Calu3 (cell line): ENCODE results near the gene GALK2. TPM values are rescaled to one million over a fixed set of nuclear protein-coding genes. Genes with fewer than 3 reads are reported as not detected.

ENCODE experiments used
- BruUV-seq: library from RNA; stranded (reverse); fragments of 400-500 nt; replicated peaks from 2 replicates; lab custom pipeline; 2021; lab: Mats Ljungman, UMichigan
- CTCF ChIA-PET: fragments of 300-600 bp; sonication (Branson Sonifier 250); formaldehyde crosslinking; loops from one replicate; lab custom pipeline; 2022; ENCODE audit warnings: antibody characterized with exemption; lab: Charles Lee
- DNase-seq: peaks from one replicate; pipeline ENCODE4 v3.0.0; 2022
- H3K27ac Mint-ChIP-seq: one replicate; pipeline ENCODE4 v1.8.0; 2022; ENCODE audit warnings: mixed read lengths; ENCODE audit not compliant: unreplicated experiment
- H3K27me3 Mint-ChIP-seq: one replicate; pipeline ENCODE4 v1.8.0; 2022; ENCODE audit warnings: mixed read lengths; ENCODE audit not compliant: unreplicated experiment
- H3K36me3 Mint-ChIP-seq: one replicate; pipeline ENCODE4 v1.8.0; 2022; ENCODE audit warnings: mild to moderate bottlenecking, moderate library complexity, mixed read lengths; ENCODE audit not compliant: insufficient read depth, unreplicated experiment
- H3K4me1 Mint-ChIP-seq: one replicate; pipeline ENCODE4 v1.8.0; 2022; ENCODE audit warnings: mild to moderate bottlenecking, low read depth, mixed read lengths; ENCODE audit not compliant: unreplicated experiment
- H3K4me3 Mint-ChIP-seq: one replicate; pipeline ENCODE4 v1.8.0; 2022; ENCODE audit warnings: mild to moderate bottlenecking, low read depth, moderate library complexity, mixed read lengths; ENCODE audit not compliant: unreplicated experiment
- H3K9me3 Mint-ChIP-seq: one replicate; pipeline ENCODE4 v1.8.0; 2022; ENCODE audit warnings: low read depth, mixed read lengths; ENCODE audit not compliant: unreplicated experiment
- CTCF ChIP-seq: fragments of 200-600 bp; IDR thresholded peaks from one replicate; pipeline ENCODE4 v1.8.0; 2022; ENCODE audit warnings: antibody characterized with exemption; ENCODE audit not compliant: unreplicated experiment
- intact Hi-C: fragments of 100-400 bp; cut with micrococcal nuclease; formaldehyde crosslinking; loops from one replicate; pipeline ENCODE4 v1.10.0; 2022; ENCODE audit not compliant: unreplicated experiment
- total RNA-seq: library from RNA; stranded (reverse); gene quantifications from 2 replicates; pipeline ENCODE4 v1.2.3, GENCODE V29; 2022

The GALK2 gene
- total RNA-seq, 1 experiment from 2014 or later = 48.3 TPM

- Mint-ChIP-seq H3K27ac (no peak overlapping the region), H3K36me3 (peaks cover 10% of the 10 kb centered on the region), H3K27me3 (no peaks in the 10 kb centered on the region), H3K4me3 (no peak overlapping the region), H3K4me1 (peaks cover 5% of the 10 kb centered on the region), H3K9me3 (no peaks in the 10 kb centered on the region)
- BruUV-seq = no TSS peak
- no peak for TF ChIP-seq CTCF
- intact Hi-C loops = loop anchor here (5.0 kb wide), 1 partner anchor 365 kb away; no protein-coding TSS in a partner anchor
- CTCF ChIA-PET = no interaction called here
- DNase-seq = no peak
Observed at GRCh38 chr15:49227602-49228001, 57.6 kb downstream of the GALK2 start.

GRCh38 chr15:49229922-49230321 is 59.9 kb downstream of the GALK2 start:
- no peaks in the 10 kb centered on the region for H3K9me3 Mint-ChIP-seq
- H3K4me3 Mint-ChIP-seq = no peak overlapping the region
- no TSS peak for BruUV-seq
- H3K4me1 Mint-ChIP-seq = peaks cover 13% of the 10 kb centered on the region
- H3K27ac Mint-ChIP-seq = no peak overlapping the region
- TF ChIP-seq CTCF = no peak
- no peaks in the 10 kb centered on the region for H3K27me3 Mint-ChIP-seq
- H3K36me3 Mint-ChIP-seq = peaks cover 15% of the 10 kb centered on the region
- CTCF ChIA-PET = no interaction called here
- no peak for DNase-seq
- intact Hi-C loops = loop anchor here (5.0 to 10.0 kb wide), 2 partner anchors 368 to 915 kb away; no protein-coding TSS in a partner anchor

- H3K36me3 Mint-ChIP-seq = peaks cover 14% of the 10 kb centered on the region
- no peak overlapping the region for H3K27ac Mint-ChIP-seq
- no TSS peak for BruUV-seq
- TF ChIP-seq CTCF = no peak
- CTCF ChIA-PET = no interaction called here
- no peak overlapping the region for H3K4me3 Mint-ChIP-seq
- no peaks in the 10 kb centered on the region for H3K9me3 Mint-ChIP-seq
- intact Hi-C loops = loop anchor here (10.0 kb wide), 1 partner anchor 912 kb away; no protein-coding TSS in a partner anchor
- H3K4me1 Mint-ChIP-seq = peaks cover 13% of the 10 kb centered on the region
- DNase-seq = no peak
- no peaks in the 10 kb centered on the region for H3K27me3 Mint-ChIP-seq
Observed at GRCh38 chr15:49232236-49232806, 62.3 kb downstream of the GALK2 start.

- DNase-seq = peak; percentile 36
- BruUV-seq = no TSS peak
- CTCF ChIA-PET = interaction anchor here (1.0 to 1.8 kb wide), 3 partner anchors 186 to 910 kb away, joined by 3 to 14 read pairs (median 4); no protein-coding TSS in a partner anchor
- intact Hi-C loops = loop anchor here (1.0 to 10.0 kb wide), 4 partner anchors 187 to 909 kb away; no protein-coding TSS in a partner anchor
- Mint-ChIP-seq H3K27ac (no peak overlapping the region), H3K4me3 (no peak overlapping the region), H3K9me3 (no peaks in the 10 kb centered on the region), H3K4me1 (peaks cover 13% of the 10 kb centered on the region), H3K27me3 (no peaks in the 10 kb centered on the region), H3K36me3 (peaks cover 14% of the 10 kb centered on the region)
- TF ChIP-seq CTCF = peak; percentile 35
Observed at GRCh38 chr15:49235446-49236124, 65.5 kb downstream of the GALK2 start.
